Endothelial cell of umbilical vein (primary cell): ENCODE measurements around the gene TOP1. TPM values are rescaled to one million over a fixed set of nuclear protein-coding genes. Genes with fewer than 3 reads are reported as not detected.

Source experiments
- BruUV-seq: library from RNA; stranded (reverse); fragments of 400-500 nt; replicated peaks from 2 replicates; lab custom pipeline; 2021; lab: Mats Ljungman, UMichigan
- CTCF ChIA-PET: fragments of 300-600, 350-600 bp; sonication (Branson Sonifier 250); formaldehyde crosslinking; loops from one replicate; lab custom pipeline; 2021; ENCODE audit warnings: antibody characterized with exemption, inconsistent platforms; lab: Charles Lee
- POLR2A ChIA-PET: fragments of 300-600, 350-600 bp; sonication (Branson Sonifier 250); formaldehyde crosslinking; loops from one replicate; lab custom pipeline; 2021; ENCODE audit warnings: antibody characterized with exemption, inconsistent platforms; lab: Charles Lee
- DNase-seq: peaks from one replicate; pipeline ENCODE4 v3.0.0-alpha.2; 2011; ENCODE audit warnings: low read depth, low spot score
- FAIRE-seq: peaks from 2 replicates; lab custom pipeline; 2011; peaks lifted over from hg19 to GRCh38; lab: Jason Lieb, UNC
- H2AFZ ChIP-seq: 2 replicates; pipeline ENCODE4 v1.6.0; 2012; ENCODE audit warnings: low read depth, low read length, control low read depth, inconsistent platforms
- H3K27ac ChIP-seq: 2 replicates; pipeline ENCODE4 v1.5.1; 2011; ENCODE audit warnings: low read depth, mild to moderate bottlenecking, control low read depth, low read length, moderate library complexity; ENCODE audit not compliant: insufficient read depth
- H3K27me3 ChIP-seq, 2 experiments: 2 replicates each; pipeline versions ENCODE4 v1.6.0 to v1.6.1; 2011; ENCODE audit warnings: low read length in 2 of 2, mixed read lengths in 1 of 2; ENCODE audit not compliant: control insufficient read depth in 2 of 2, insufficient read depth in 2 of 2
- H3K36me3 ChIP-seq, 2 experiments: 2 replicates in 1 of 2; 3 replicates in 1 of 2; pipeline ENCODE4 v1.5.1; 2011; ENCODE audit warnings: low read length in 2 of 2, mild to moderate bottlenecking in 1 of 2, moderate library complexity in 1 of 2; ENCODE audit not compliant: control insufficient read depth in 2 of 2, insufficient read depth in 2 of 2; ENCODE audit errors: extremely low read depth in 1 of 2
- H3K4me1 ChIP-seq: 3 replicates; pipeline ENCODE4 v1.5.1; 2011; ENCODE audit warnings: mild to moderate bottlenecking, low read length; ENCODE audit not compliant: control insufficient read depth, insufficient read depth; ENCODE audit errors: extremely low read depth
- H3K4me2 ChIP-seq: 2 replicates; pipeline ENCODE4 v1.6.1; 2011; ENCODE audit warnings: low read length, control low read depth, mixed read lengths; ENCODE audit not compliant: insufficient read depth
- H3K4me3 ChIP-seq, 3 experiments: fragments of 200-600 bp in 1 of 3; sonication (generic), shearing (Covaris generic) in 1 of 3; replicated peaks in 1 of 3; 2 replicates each; pipeline ENCODE4 v1.5.1; 2011 to 2016; ENCODE audit warnings: control low read depth in 3 of 3, low read length in 3 of 3, mild to moderate bottlenecking in 2 of 3, inconsistent platforms in 1 of 3, low read depth in 1 of 3, moderate library complexity in 1 of 3; ENCODE audit not compliant: insufficient read depth in 1 of 3
- H3K79me2 ChIP-seq: 2 replicates; pipeline ENCODE4 v1.6.0; 2012; ENCODE audit warnings: low read length, inconsistent platforms; ENCODE audit not compliant: control insufficient read depth, insufficient read depth
- H3K9ac ChIP-seq: replicated peaks from 2 replicates; pipeline ENCODE3; 2011; ENCODE audit warnings: low read length, control low read depth; ENCODE audit not compliant: insufficient read depth; ENCODE audit errors: extremely low read depth
- H3K9me1 ChIP-seq: replicated peaks from 3 replicates; pipeline ENCODE4 v1.6.0; 2011; ENCODE audit warnings: mild to moderate bottlenecking, low read length; ENCODE audit not compliant: control insufficient read depth, insufficient read depth; ENCODE audit errors: extremely low read depth
- H3K9me3 ChIP-seq: replicated peaks from 2 replicates; pipeline ENCODE4 v1.5.1; 2012; ENCODE audit warnings: low read length, inconsistent platforms; ENCODE audit not compliant: control insufficient read depth, insufficient read depth
- H4K20me1 ChIP-seq: replicated peaks from 2 replicates; pipeline ENCODE3; 2011; ENCODE audit warnings: mild to moderate bottlenecking, low read length; ENCODE audit not compliant: control insufficient read depth, insufficient read depth; ENCODE audit errors: extremely low read depth
- EZH2 ChIP-seq: IDR thresholded peaks from 2 replicates; pipeline ENCODE4 v1.6.1; 2012; ENCODE audit warnings: borderline replicate concordance, low read depth, mild to moderate bottlenecking, moderate library complexity, low read length, inconsistent platforms; ENCODE audit not compliant: severe bottlenecking
- FOS ChIP-seq: IDR thresholded peaks from 2 replicates; pipeline ENCODE4 v1.6.1; 2011; ENCODE audit warnings: mild to moderate bottlenecking, low read length, moderate library complexity, borderline replicate concordance; ENCODE audit not compliant: insufficient read depth
- GATA2 ChIP-seq: IDR thresholded peaks from 2 replicates; pipeline ENCODE4 v1.7.0; 2011; ENCODE audit warnings: low read depth, mild to moderate bottlenecking, moderate library complexity, mixed read lengths, low read length; ENCODE audit not compliant: insufficient read length, insufficient read depth
- JUN ChIP-seq: IDR thresholded peaks from 2 replicates; pipeline ENCODE4 v1.6.1; 2011; ENCODE audit warnings: borderline replicate concordance, low read depth; ENCODE audit not compliant: insufficient read length, insufficient read depth
- MAX ChIP-seq: IDR thresholded peaks from 2 replicates; pipeline ENCODE4 v1.6.1; 2011; ENCODE audit not compliant: insufficient read depth, insufficient read length
- MYC ChIP-seq: IDR thresholded peaks from one replicate; pipeline ENCODE4 v1.6.1; 2011; ENCODE audit warnings: mild to moderate bottlenecking, low read depth, low read length
- POLR2A ChIP-seq: IDR thresholded peaks from 2 replicates; pipeline ENCODE4 v1.6.1; 2012; ENCODE audit warnings: low read depth, mild to moderate bottlenecking, control low read depth, low read length
- POLR2AphosphoS5 ChIP-seq: IDR thresholded peaks from 2 replicates; pipeline ENCODE4 v1.6.1; 2012; ENCODE audit warnings: low read depth, mild to moderate bottlenecking, control low read depth, low read length, moderate library complexity; ENCODE audit not compliant: insufficient read depth
- dilution Hi-C: fragments of 300-500 bp; cut with MboI; formaldehyde crosslinking; loops from one replicate; pipeline ENCODE4 v1.15.0; 2019; ENCODE audit warnings: low sequenced_read_pairs; ENCODE audit not compliant: extremely low pct_ligation_motif_present
- intact Hi-C: fragments of 100-400 bp; cut with micrococcal nuclease; formaldehyde crosslinking; loops from one replicate; pipeline ENCODE4 v1.10.0; 2022
- polyA plus RNA-seq, 4 experiments: library from polyadenylated mRNA; depleted of rRNA in 3 of 4; stranded (reverse) in 3 of 4; unstranded in 1 of 4; fragments of >200 nt; gene quantifications; 2 replicates each; pipeline versions ENCODE4 v1.2.1 to v1.2.3, GENCODE V29; 2011 to 2012; ENCODE audit warnings: missing spikeins in 1 of 4
- total RNA-seq: library from RNA; stranded (reverse); gene quantifications from 2 replicates; pipeline ENCODE4 v1.2.3, GENCODE V29; 2021

Gene TOP1
- total and polyA plus RNA-seq, 2 donors (not counting 3 experiments of a cell fraction or from before 2014, with no cell fraction given): 7.0 to 77.4 TPM

- H3K9ac ChIP-seq: peak overlapping the region; percentile 97
- POLR2A ChIA-PET: interaction anchor here (0.7 kb wide), 2 partner anchors 39 to 1035 kb away, joined by 4 read pairs; no protein-coding TSS in a partner anchor
- CTCF ChIA-PET: interaction anchor here (0.7 to 9.0 kb wide), 5 partner anchors 16 to 381 kb away, joined by 3 to 87 read pairs (median 12); no protein-coding TSS in a partner anchor
Observed at GRCh38 chr20:41030061-41030460, 1.4 kb downstream of the TOP1 start.

GRCh38 chr20:41030531-41031242 lies 2.1 kb downstream of the TOP1 start:
- FAIRE-seq (no peak), DNase-seq (peak; percentile 24)
- Histone ChIP-seq H4K20me1 (peaks cover 23% of the 10 kb centered on the region), H3K36me3 (no peaks in the 10 kb centered on the region), H3K4me1 (peaks cover 40% of the 10 kb centered on the region), H3K9me1 (no peaks in the 10 kb centered on the region), H3K4me3 (peak overlapping the region; percentile 83 to 98 (median 96)), H3K27me3 (no peaks in the 10 kb centered on the region), H3K4me2 (peak overlapping the region; percentile 100), H3K79me2 (peaks cover 70% of the 10 kb centered on the region), H3K27ac (no peak overlapping the region), H3K9ac (peak overlapping the region; percentile 97), H3K9me3 (no peaks in the 10 kb centered on the region), H2AFZ (no peak overlapping the region)
- no TSS peak for BruUV-seq
- ChIA-PET POLR2A (interaction anchor here (0.7 to 2.5 kb wide), 2 partner anchors 39 to 1036 kb away, joined by 4 to 12 read pairs; no protein-coding TSS in a partner anchor), CTCF (interaction anchor here (0.7 to 9.0 kb wide), 11 partner anchors 10 to 380 kb away, joined by 3 to 87 read pairs (median 7); no protein-coding TSS in a partner anchor)
- TF ChIP-seq MAX (no peak), GATA2 (no peak)
- dilution Hi-C loops: no loop called here
- intact Hi-C loops: loop anchor here (2.0 kb wide), 1 partner anchor 14 kb away; no protein-coding TSS in a partner anchor

More at GRCh38 chr20:41030061-41030460, 1.4 kb downstream of the TOP1 start:
- Histone ChIP-seq H3K9me3 (no peaks in the 10 kb centered on the region), H3K27ac (peak overlapping the region; percentile 98), H3K27me3 (no peaks in the 10 kb centered on the region), H3K9me1 (no peaks in the 10 kb centered on the region), H3K4me2 (peak overlapping the region; percentile 100), H3K4me1 (peaks cover 40% of the 10 kb centered on the region), H2AFZ (no peak overlapping the region), H3K79me2 (peaks cover 64% of the 10 kb centered on the region), H4K20me1 (peaks cover 21% of the 10 kb centered on the region), H3K4me3 (peak overlapping the region; percentile 83 to 98 (median 96)), H3K36me3 (no peaks in the 10 kb centered on the region)
- intact Hi-C loops (loop anchor here (2.0 kb wide), 1 partner anchor 15 kb away; no protein-coding TSS in a partner anchor), dilution Hi-C loops (no loop called here)
- DNase-seq: peak; percentile 41
- TF ChIP-seq MAX (no peak), POLR2A (no peak), JUN (no peak), GATA2 (no peak), MYC (no peak), POLR2AphosphoS5 (no peak), FOS (no peak), EZH2 (no peak)
- BruUV-seq: TSS peak; percentile 33
- no peak for FAIRE-seq
